CD4-positive, alpha-beta T cell treated with Interleukin-2 at 100 ng/mL for 4 hours (primary cell): Measurements from ENCODE around the gene ADK.
"Not testable (repeated sequence)": the region's sequence is repeated elsewhere in the genome, so short reads cannot be mapped to it uniquely, and the experiment has no call there.

ENCODE experiments used
- DNase-seq: peaks from one replicate; pipeline ENCODE4 v3.0.0-alpha.2; 2020; ENCODE audit warnings: low spot score

The ADK gene

GRCh38 chr10:74150990-74151878, at the start of gene ADK:
Gene ADK, plus strand, starts transcription at chr10:74151221. Its CDS starts 58 bp downstream, at chr10:74151279.
- DNase-seq = peak; percentile 100

GRCh38 chr10:74103560-74104258, 47.3 kb upstream of the ADK start:
- DNase-seq = no peak

- no peak for DNase-seq
Measured at GRCh38 chr10:74104480-74104879, 46.5 kb upstream of the ADK start.

GRCh38 chr10:74104996-74105395, 46.0 kb upstream of the ADK start:
- no peak for DNase-seq

GRCh38 chr10:74107391-74107790, 43.6 kb upstream of the ADK start:
- no peak for DNase-seq

GRCh38 chr10:74109452-74109851, 41.6 kb upstream of the ADK start:
- no peak for DNase-seq

- no peak for DNase-seq
Measured at GRCh38 chr10:74110120-74110519, 40.9 kb upstream of the ADK start.

GRCh38 chr10:74111799-74112198, 39.2 kb upstream of the ADK start:
- DNase-seq = no peak

- DNase-seq = no peak
Measured at GRCh38 chr10:74113546-74113945, 37.5 kb upstream of the ADK start.

- DNase-seq = no peak
Measured at GRCh38 chr10:74114041-74114448, 37.0 kb upstream of the ADK start.

GRCh38 chr10:74117738-74118137, 33.3 kb upstream of the ADK start:
- DNase-seq = no peak

- no peak for DNase-seq
Measured at GRCh38 chr10:74118804-74119203, 32.2 kb upstream of the ADK start.

- DNase-seq = no peak
Measured at GRCh38 chr10:74120911-74121310, 30.1 kb upstream of the ADK start.

GRCh38 chr10:74121368-74121767, 29.7 kb upstream of the ADK start:
- DNase-seq = no peak

GRCh38 chr10:74122060-74122459, 29.0 kb upstream of the ADK start:
- no peak for DNase-seq

- no peak for DNase-seq
Measured at GRCh38 chr10:74123081-74123480, 27.9 kb upstream of the ADK start.

- DNase-seq = no peak
Measured at GRCh38 chr10:74133923-74134820, 16.8 kb upstream of the ADK start.

- no peak for DNase-seq
Measured at GRCh38 chr10:74135452-74135851, 15.6 kb upstream of the ADK start.

- DNase-seq = no peak
Measured at GRCh38 chr10:74137992-74138391, 13.0 kb upstream of the ADK start.

- not testable (repeated sequence) for DNase-seq
Measured at GRCh38 chr10:74138596-74138995, 12.4 kb upstream of the ADK start.

- DNase-seq = no peak
Measured at GRCh38 chr10:74139981-74140380, 11.0 kb upstream of the ADK start.

GRCh38 chr10:74140553-74140952, 10.5 kb upstream of the ADK start:
- no peak for DNase-seq
